Thyroid gland (tissue), 4 donors: ENCODE data around the gene DUS3L. TPM values are rescaled to one million over a fixed set of nuclear protein-coding genes. Genes with fewer than 3 reads are reported as not detected.

Experiments
- DNase-seq, 2 donors: peaks; one replicate each; pipeline ENCODE4 v3.0.0-alpha.2; 2019
- H3K27ac ChIP-seq, 3 donors: fragments of 200-600 bp; sonication (generic); 1 replicate in 2 of 3; 2 replicates in 1 of 3; pipeline ENCODE4 v1.5.1; 2016 to 2019; ENCODE audit warnings: mild to moderate bottlenecking in 1 of 3, moderate library complexity in 1 of 3
- H3K27me3 ChIP-seq: fragments of 200-600 bp; sonication (generic); one replicate; pipeline ENCODE4 v1.5.1; 2019
- H3K36me3 ChIP-seq, 2 donors: fragments of 200-600 bp; sonication (generic); one replicate each; pipeline ENCODE4 v1.5.1; 2016 to 2019
- H3K4me1 ChIP-seq, 2 donors: fragments of 200-600 bp; sonication (generic); one replicate each; pipeline ENCODE4 v1.5.1; 2017 to 2019
- H3K4me3 ChIP-seq, 3 donors: fragments of 200-600 bp; sonication (generic); replicated peaks in 1 of 3; 1 replicate in 2 of 3; 2 replicates in 1 of 3; pipeline ENCODE4 v1.5.1; 2016; ENCODE audit warnings: mild to moderate bottlenecking in 1 of 3
- H3K9me3 ChIP-seq: fragments of 200-600 bp; sonication (generic); one replicate; pipeline ENCODE4 v1.5.1; 2017
- POLR2A ChIP-seq, 2 donors: fragments of 450-650 bp; IDR thresholded peaks; one replicate each; pipeline ENCODE4 v1.6.1; 2017; ENCODE audit warnings: antibody characterized with exemption in 2 of 2, mild to moderate bottlenecking in 2 of 2, moderate library complexity in 1 of 2
- WGBS, 2 donors: methylation state at CpG; one replicate each; pipeline ENCODE4 v1.1.5; 2017; 5-methylcytosine and 5-hydroxymethylcytosine counted together
- intact Hi-C: fragments of 100-400 bp; cut with DNase I; formaldehyde crosslinking; loops from one replicate; pipeline ENCODE4 v1.15.1; 2023
- total RNA-seq, 4 donors: library from RNA; depleted of rRNA; stranded (reverse); fragments of >200 nt; gene quantifications; one replicate each; pipeline ENCODE4 v1.2.3, GENCODE V29; 2016
- TF ChIP-seq, protein P1 (sequence below), 6 experiments: fragments of 200-600 bp in 3 of 6; fragments of 450-650 bp in 3 of 6; sonication (generic) in 3 of 6; IDR thresholded peaks; one replicate each; pipeline ENCODE4 v1.5.1; 2016 to 2019; ENCODE audit warnings: antibody characterized with exemption in 6 of 6, mild to moderate bottlenecking in 2 of 6, inconsistent platforms in 1 of 6, moderate library complexity in 1 of 6

The DUS3L gene, protein sequence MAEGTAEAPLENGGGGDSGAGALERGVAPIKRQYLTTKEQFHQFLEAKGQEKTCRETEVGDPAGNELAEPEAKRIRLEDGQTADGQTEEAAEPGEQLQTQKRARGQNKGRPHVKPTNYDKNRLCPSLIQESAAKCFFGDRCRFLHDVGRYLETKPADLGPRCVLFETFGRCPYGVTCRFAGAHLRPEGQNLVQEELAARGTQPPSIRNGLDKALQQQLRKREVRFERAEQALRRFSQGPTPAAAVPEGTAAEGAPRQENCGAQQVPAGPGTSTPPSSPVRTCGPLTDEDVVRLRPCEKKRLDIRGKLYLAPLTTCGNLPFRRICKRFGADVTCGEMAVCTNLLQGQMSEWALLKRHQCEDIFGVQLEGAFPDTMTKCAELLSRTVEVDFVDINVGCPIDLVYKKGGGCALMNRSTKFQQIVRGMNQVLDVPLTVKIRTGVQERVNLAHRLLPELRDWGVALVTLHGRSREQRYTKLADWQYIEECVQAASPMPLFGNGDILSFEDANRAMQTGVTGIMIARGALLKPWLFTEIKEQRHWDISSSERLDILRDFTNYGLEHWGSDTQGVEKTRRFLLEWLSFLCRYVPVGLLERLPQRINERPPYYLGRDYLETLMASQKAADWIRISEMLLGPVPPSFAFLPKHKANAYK
- 10 to 100 TPM; 34.0 to 53.3 (median 44.9) TPM for total RNA-seq

DNA sequence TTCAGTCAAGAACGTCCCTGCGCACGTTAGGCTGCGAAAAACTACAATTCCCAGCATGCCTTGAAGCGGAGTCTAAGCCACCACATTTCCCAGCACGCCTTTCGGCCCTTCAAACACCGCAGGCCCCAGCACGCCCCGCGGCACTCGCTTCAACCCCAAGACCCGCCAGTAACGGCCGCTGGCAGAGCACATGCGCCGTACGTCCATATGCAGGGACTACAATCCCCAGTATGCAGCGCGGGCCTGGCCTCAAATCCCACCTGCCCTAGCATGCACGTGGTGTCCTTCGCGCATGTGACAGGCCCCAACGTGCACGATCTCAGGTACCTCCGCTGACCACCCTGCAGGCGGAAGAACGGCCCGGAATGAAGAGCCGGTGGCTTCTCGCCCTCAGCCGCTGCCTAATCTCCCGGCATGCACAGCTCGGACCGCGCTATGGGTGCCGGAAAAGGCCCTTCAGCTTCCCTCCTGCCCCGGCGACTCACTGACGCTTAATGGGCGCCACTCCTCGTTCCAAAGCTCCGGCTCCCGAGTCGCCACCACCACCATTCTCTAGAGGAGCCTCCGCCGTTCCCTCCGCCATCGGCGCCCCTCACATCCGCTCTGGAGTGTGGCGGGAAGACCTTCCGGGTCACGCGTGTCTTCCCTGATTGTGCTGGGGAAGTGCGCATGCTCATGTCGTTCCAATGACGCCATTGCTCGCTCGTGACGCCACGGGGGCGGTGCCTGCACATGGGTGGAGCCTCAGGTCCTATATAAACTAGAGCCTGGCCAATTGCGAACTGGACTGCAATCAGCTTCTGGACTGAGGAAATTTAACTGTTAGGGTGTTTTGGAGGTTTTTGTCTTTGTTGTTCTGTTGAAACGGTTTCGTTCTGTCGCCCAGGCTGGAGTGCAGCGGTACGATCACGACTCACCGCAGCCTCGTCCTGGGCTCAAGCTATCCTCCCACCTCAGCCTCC is at the start of gene DUS3L:
TSS of gene DUS3L (minus strand) at position 605 of the 962 bp plus-strand sequence. CDS start at position 583, 22 bp downstream.
- Histone ChIP-seq H3K4me3 (peak within 1 kb of the TSS; percentile 11 to 86 (median 44)), H3K27ac (peak within 1 kb of the TSS; percentile 87 to 98 (median 95)), H3K36me3 (peaks cover 40 to 43% of the 10 kb centered on the region in 2 donors), H3K4me1 (peaks cover 5 to 7% of the 10 kb centered on the region in 2 donors), H3K27me3 (no peaks in the 10 kb centered on the region), H3K9me3 (no peaks in the 10 kb centered on the region)
- intact Hi-C loops: loop anchor here (5.0 kb wide), 1 partner anchor 111 kb away; the partner anchor contains the start of genes NDUFA11 and VMAC
- peak; percentile 96 to 97 for DNase-seq
- TF ChIP-seq, protein P1, sequence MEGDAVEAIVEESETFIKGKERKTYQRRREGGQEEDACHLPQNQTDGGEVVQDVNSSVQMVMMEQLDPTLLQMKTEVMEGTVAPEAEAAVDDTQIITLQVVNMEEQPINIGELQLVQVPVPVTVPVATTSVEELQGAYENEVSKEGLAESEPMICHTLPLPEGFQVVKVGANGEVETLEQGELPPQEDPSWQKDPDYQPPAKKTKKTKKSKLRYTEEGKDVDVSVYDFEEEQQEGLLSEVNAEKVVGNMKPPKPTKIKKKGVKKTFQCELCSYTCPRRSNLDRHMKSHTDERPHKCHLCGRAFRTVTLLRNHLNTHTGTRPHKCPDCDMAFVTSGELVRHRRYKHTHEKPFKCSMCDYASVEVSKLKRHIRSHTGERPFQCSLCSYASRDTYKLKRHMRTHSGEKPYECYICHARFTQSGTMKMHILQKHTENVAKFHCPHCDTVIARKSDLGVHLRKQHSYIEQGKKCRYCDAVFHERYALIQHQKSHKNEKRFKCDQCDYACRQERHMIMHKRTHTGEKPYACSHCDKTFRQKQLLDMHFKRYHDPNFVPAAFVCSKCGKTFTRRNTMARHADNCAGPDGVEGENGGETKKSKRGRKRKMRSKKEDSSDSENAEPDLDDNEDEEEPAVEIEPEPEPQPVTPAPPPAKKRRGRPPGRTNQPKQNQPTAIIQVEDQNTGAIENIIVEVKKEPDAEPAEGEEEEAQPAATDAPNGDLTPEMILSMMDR (IDR thresholded peaks at IDR 0.05): no peak
- peak in 1 of 2 donors; percentile 58 for TF ChIP-seq POLR2A (IDR thresholded peaks at IDR 0.05)
- 20 to 26% methylated on average over 28 to 38 of the region's 72 CpGs for WGBS, 2 donors

DNA sequence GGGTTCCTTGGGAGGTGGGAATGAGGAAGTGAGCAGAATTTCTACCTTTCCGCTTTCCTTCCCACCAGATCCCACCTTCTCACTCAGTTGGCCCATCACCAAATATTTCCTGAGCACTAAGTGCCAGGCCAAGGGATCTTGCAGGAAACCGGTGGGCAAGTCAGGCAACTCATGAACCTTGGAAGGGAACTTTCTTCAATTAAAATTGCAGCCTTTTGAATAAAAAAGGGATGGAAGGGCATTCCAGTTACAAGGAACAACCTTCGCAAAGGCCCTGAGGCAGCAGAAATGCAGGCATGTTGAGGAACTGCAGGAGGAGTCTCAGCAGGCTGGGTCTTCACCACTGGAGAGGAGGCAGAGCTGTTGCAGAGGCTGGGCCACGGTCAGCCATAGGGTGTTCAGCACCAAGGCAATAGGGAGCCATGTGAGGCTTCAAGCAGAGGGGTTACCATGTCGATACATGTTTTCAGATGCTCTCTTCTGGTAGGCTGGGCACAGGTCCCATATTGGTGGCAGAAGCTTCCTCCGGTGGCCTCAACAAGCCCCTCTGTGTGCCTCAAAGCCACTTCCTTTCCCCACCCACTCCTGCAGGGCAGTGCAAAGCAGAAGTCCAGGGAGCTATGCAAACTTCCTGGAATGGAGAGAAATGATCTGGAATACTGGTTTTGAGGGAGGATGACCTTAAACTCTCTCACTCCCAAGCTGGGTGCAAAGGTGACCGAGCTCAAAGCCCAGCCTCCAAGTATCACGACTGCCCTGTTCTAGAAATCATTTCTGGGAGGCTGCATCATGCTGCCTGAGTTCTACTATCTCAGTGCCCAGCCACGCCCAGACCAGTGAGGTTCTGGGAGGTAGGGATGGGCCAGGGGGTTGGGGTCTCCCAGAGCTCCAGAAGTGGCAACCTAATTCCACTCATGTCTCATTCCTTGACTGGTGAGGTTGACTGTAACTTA is 48.4 kb upstream of the DUS3L start, which contains the start of gene FUT6:
TSS of gene FUT6 (minus strand) at position 638 of the 953 bp plus-strand sequence. CDS start 7,135 bp downstream, outside the sequence.
- Histone ChIP-seq H3K4me3 (no peak within 1 kb of the TSS), H3K4me1 (no peaks in the 10 kb centered on the region), H3K27ac (no peak within 1 kb of the TSS), H3K9me3 (no peaks in the 10 kb centered on the region), H3K36me3 (no peaks in the 10 kb centered on the region), H3K27me3 (no peaks in the 10 kb centered on the region)
- no peak for TF ChIP-seq POLR2A (IDR thresholded peaks at IDR 0.05)
- TF ChIP-seq, protein P1 (IDR thresholded peaks at IDR 0.05): no peak
- intact Hi-C loops: no loop called here
- DNase-seq: no peak
- WGBS, 2 donors: 82 to 86% methylated on average over 8 to 9 of the region's 9 CpGs

DNA sequence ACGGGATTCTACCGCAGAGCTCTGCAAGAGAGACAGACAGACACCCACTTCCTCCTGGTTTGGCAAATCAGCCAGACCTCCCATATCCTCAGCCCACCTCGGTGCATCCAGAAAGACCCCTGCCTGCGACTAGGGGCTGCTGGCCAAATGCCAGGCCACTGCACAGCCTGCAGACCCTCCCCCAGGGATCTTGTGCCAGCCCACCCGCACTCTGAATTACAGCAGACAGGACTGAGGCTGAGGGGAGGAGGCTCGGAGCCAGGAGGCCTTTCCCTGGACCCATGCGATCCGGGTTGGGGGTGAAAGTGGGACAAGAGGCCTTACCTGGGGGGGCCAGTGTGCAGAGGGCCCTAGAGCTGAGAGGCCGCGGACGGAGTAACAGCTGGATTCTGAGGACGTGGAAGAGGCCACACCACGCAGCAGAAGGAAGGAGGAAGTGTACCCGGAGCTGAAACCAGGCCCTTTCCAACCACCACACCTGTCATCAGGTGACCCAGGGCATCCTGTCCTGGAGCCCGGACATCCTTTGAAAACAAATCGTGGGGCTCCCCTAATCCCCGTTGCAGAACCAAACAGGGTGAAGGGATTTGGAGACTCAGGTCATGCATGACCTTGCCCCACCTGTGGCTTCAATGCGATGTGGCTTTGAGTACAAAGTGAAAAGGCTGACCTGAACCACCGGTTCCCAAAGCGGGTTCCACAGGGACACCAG is 47.5 kb upstream of the DUS3L start:
- DNase-seq: no peak
- TF ChIP-seq POLR2A (IDR thresholded peaks at IDR 0.05): no peak
- TF ChIP-seq, protein P1 (IDR thresholded peaks at IDR 0.05): no peak
- Histone ChIP-seq H3K27me3 (no peaks in the 10 kb centered on the region), H3K27ac (no peak overlapping the region), H3K9me3 (no peaks in the 10 kb centered on the region), H3K4me3 (no peak overlapping the region), H3K36me3 (no peaks in the 10 kb centered on the region), H3K4me1 (no peaks in the 10 kb centered on the region)
- intact Hi-C loops: no loop called here
- WGBS, 2 donors: 55 to 66% methylated on average over 15 to 20 of the region's 20 CpGs
